Lung (tissue), 12 donors: ENCODE data around the gene ASMT. TPM values are rescaled to one million over a fixed set of nuclear protein-coding genes. Genes with fewer than 3 reads are reported as not detected.
"Not testable (repeated sequence)": the region's sequence is repeated elsewhere in the genome, so short reads cannot be mapped to it uniquely, and the experiment has no call there.

Source experiments
- ATAC-seq: fragments of 200-7000 bp; cut with Tn5 transposase; one replicate; pipeline ENCODE4 v1.9.1; 2020; ENCODE audit warnings: moderate number of reproducible peaks; ENCODE audit not compliant: insufficient read depth, low FRiP score
- DNase-seq, 3 donors: peaks; one replicate each; pipeline ENCODE4 v3.0.0-alpha.2; 2013 to 2017
- H3K27ac ChIP-seq, 2 donors: one replicate each; pipeline ENCODE4 v1.5.1; 2013; ENCODE audit warnings: mild to moderate bottlenecking in 2 of 2, moderate library complexity in 2 of 2, control low read depth in 1 of 2, inconsistent platforms in 1 of 2, low read depth in 1 of 2, low read length in 1 of 2
- H3K27me3 ChIP-seq, 3 donors: one replicate each; pipeline ENCODE4 v1.5.1; 2013; ENCODE audit warnings: low read length in 2 of 3; ENCODE audit not compliant: control insufficient read depth in 3 of 3, insufficient read depth in 3 of 3
- H3K36me3 ChIP-seq, 4 donors: one replicate each; pipeline ENCODE4 v1.5.1; 2013; ENCODE audit warnings: low read length in 4 of 4, mild to moderate bottlenecking in 1 of 4, moderate library complexity in 1 of 4; ENCODE audit not compliant: control insufficient read depth in 4 of 4, insufficient read depth in 4 of 4
- H3K4me1 ChIP-seq, 5 donors: one replicate each; pipeline ENCODE4 v1.5.1; 2013; ENCODE audit warnings: low read length in 5 of 5, mild to moderate bottlenecking in 2 of 5, moderate library complexity in 1 of 5; ENCODE audit not compliant: control insufficient read depth in 5 of 5, insufficient read depth in 5 of 5
- H3K4me3 ChIP-seq: one replicate; pipeline ENCODE4 v1.5.1; 2013; ENCODE audit warnings: mild to moderate bottlenecking, control low read depth, moderate library complexity
- H3K9ac ChIP-seq, 2 donors: one replicate each; pipeline ENCODE4 v1.5.1; 2013; ENCODE audit warnings: low read length in 2 of 2, control low read depth in 1 of 2; ENCODE audit not compliant: insufficient read depth in 1 of 2
- H3K9me3 ChIP-seq, 4 donors: one replicate each; pipeline ENCODE4 v1.5.1; 2013; ENCODE audit warnings: low read length in 3 of 4, mild to moderate bottlenecking in 1 of 4, moderate library complexity in 1 of 4; ENCODE audit not compliant: control insufficient read depth in 4 of 4, insufficient read depth in 3 of 4
- WGBS, 2 donors: extraction: QIAGEN DNeasy Blood & Tissue Kit; methylation state at CpG; one replicate each; pipeline ENCODE4 v1.1.7; 2013; 5-methylcytosine and 5-hydroxymethylcytosine counted together
- polyA plus RNA-seq, 2 donors: library from polyadenylated mRNA; stranded (reverse); fragments of 200-250 nt; gene quantifications; one replicate each; pipeline ENCODE4 v1.2.1, GENCODE V29; 2013
- total RNA-seq, 2 donors: library from RNA; depleted of rRNA in 1 of 2; stranded (reverse); fragments of >200 nt in 1 of 2; gene quantifications; one replicate each; pipeline ENCODE4 v1.2.1, GENCODE V29; 2014 to 2021
- TF ChIP-seq, protein P1 (sequence below): IDR thresholded peaks from 2 replicates; pipeline ENCODE4 v1.5.1; 2012; ENCODE audit warnings: mild to moderate bottlenecking; ENCODE audit errors: control extremely low read depth, extremely low read depth
- donor health status: control.
- donor health status: control.
- donor health status: Bipolar disorder and iron deficiency.
- donor health status: healthy.
- donor health status: DM: yes; HTN: yes; CAD: no.

The ASMT gene
- total and polyA plus RNA-seq, 4 donors: 0.09 to 0.63 (median 0.31) TPM

DNA sequence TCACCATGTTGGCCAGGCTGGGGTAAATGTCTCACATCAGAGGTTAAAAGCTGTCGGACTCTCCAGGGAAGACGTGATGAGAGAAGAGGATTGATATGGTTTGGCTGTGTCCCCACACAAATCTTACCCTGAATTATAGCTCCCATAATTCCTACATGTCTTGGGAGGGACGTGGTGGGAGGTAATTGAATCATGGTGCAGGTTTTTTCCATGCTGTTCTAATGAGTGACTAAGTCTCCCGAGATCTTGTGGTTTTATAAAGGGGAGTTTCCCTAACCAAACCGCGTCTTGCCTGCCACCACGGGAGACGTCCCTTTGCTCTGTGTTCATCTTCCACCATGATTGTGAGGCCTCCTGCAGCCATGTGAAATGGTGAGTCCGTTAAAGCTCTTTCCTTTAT lies 64.4 kb downstream of the ASMT start:
- TF ChIP-seq, protein P1, sequence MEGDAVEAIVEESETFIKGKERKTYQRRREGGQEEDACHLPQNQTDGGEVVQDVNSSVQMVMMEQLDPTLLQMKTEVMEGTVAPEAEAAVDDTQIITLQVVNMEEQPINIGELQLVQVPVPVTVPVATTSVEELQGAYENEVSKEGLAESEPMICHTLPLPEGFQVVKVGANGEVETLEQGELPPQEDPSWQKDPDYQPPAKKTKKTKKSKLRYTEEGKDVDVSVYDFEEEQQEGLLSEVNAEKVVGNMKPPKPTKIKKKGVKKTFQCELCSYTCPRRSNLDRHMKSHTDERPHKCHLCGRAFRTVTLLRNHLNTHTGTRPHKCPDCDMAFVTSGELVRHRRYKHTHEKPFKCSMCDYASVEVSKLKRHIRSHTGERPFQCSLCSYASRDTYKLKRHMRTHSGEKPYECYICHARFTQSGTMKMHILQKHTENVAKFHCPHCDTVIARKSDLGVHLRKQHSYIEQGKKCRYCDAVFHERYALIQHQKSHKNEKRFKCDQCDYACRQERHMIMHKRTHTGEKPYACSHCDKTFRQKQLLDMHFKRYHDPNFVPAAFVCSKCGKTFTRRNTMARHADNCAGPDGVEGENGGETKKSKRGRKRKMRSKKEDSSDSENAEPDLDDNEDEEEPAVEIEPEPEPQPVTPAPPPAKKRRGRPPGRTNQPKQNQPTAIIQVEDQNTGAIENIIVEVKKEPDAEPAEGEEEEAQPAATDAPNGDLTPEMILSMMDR: no peak
- ATAC-seq: no peak
- H3K36me3 ChIP-seq: no peaks in the 10 kb centered on the region
- WGBS, 2 donors: 46 to 61% methylated on average over 9 of the region's 9 CpGs
- no peak for DNase-seq
- peaks cover 0 to 5% (median 0%) of the 10 kb centered on the region in 3 donors for H3K27me3 ChIP-seq
- no peaks in the 10 kb centered on the region for H3K4me1 ChIP-seq
- no peak overlapping the region for H3K27ac ChIP-seq
- H3K4me3 ChIP-seq: no peak overlapping the region
- no peak overlapping the region for H3K9ac ChIP-seq
- no peaks in the 10 kb centered on the region for H3K9me3 ChIP-seq

DNA sequence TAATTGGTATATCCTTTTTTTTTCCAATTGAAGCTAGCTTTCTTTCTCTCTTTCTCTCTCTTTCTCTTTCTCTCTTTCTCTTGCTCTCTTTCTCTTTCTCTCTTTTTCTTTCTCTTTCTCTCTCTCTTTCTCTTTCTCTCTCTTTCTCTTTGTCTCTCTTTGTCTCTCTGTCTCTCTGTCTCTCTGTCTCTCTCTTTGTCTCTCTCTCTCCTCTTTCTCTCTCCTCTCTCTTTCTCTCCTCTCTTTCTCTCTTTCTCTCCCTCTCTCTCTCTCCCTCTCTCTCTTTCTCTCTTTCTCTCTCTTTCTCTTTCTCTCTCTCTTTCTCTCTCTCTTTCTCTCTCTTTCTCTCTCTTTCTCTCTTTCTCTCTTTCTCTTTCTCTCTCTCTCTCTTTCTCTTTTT lies 66.6 kb downstream of the ASMT start:
- H3K4me3 ChIP-seq: no peak overlapping the region
- H3K4me1 ChIP-seq: no peaks in the 10 kb centered on the region
- H3K27me3 ChIP-seq: peaks cover 0 to 5% (median 0%) of the 10 kb centered on the region in 3 donors
- no peak overlapping the region for H3K27ac ChIP-seq
- TF ChIP-seq, protein P1: no peak
- H3K9me3 ChIP-seq: no peaks in the 10 kb centered on the region
- DNase-seq (no peak), ATAC-seq (no peak)
- H3K36me3 ChIP-seq: no peaks in the 10 kb centered on the region
- H3K9ac ChIP-seq: no peak overlapping the region

DNA sequence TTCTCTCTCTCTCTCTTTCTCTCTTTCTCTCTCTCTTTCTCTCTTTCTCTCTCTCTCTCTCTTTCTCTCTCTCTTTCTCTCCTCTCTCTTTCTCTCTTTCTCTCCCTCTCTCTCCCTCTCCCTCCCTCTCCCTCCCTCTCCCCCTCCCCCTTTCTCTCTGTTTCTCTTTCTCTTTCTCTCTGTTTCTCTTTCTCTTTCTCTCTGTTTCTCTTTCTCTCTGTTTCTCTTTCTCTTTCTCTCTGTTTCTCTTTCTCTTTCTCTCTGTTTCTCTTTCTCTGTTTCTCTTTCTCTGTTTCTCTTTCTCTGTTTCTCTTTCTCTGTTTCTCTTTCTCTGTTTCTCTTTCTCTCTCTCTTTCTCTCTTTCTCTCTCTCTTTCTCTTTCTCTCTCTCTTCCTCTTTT lies 67.0 kb downstream of the ASMT start:
- not testable (repeated sequence) for H3K27me3 ChIP-seq, H3K9ac ChIP-seq, ATAC-seq, H3K36me3 ChIP-seq, H3K27ac ChIP-seq, H3K4me1 ChIP-seq, H3K4me3 ChIP-seq, DNase-seq, H3K9me3 ChIP-seq

DNA sequence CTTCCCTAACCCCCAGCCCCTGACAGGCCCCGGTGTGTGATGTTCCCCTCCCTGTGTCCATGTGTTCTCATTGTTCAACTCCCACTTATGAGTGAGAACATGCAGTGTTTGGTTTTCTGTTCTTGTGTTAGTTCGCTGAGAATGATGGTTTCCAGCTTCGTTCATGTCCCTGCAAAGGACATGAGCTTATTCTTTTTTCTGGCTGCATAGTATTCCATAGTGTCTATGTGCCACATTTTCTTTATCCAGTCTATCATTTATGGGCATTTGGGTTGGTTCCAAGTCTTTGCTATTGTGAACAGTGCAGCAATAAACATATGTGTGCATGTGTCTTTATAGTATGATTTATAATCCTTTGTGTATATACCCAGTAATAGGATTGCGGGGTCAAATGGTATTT lies 67.6 kb downstream of the ASMT start:
- ATAC-seq, H3K4me3 ChIP-seq, H3K9ac ChIP-seq, H3K27ac ChIP-seq, DNase-seq, H3K27me3 ChIP-seq, H3K4me1 ChIP-seq, H3K9me3 ChIP-seq, H3K36me3 ChIP-seq: not testable (repeated sequence)
- WGBS, 2 donors: 87 to 92% methylated on average over 4 of the region's 4 CpGs

DNA sequence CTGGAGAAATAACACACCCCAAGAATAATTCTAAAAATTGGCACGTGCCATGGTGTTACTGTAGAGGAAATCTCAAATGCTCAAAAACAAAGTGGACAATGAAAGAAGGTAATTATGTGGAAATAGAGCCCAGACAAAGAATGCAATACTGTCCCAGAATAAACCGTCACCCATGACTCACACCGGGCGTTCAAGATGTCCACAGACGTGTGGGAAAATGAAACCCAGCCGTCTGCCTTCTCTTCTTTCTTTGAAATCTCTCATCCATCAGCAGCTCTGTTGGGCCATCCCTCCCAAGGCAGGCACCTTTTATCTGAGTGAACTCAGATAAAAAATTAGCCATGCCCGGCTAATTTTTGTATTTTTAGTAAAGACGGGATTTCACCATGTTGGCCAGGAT lies 70.0 kb downstream of the ASMT start:
- not testable (repeated sequence) for H3K36me3 ChIP-seq, ATAC-seq, H3K4me3 ChIP-seq, H3K27me3 ChIP-seq, H3K4me1 ChIP-seq, H3K27ac ChIP-seq, DNase-seq, H3K9ac ChIP-seq, H3K9me3 ChIP-seq
- 81 to 87% methylated on average over 3 of the region's 8 CpGs for WGBS, 2 donors

DNA sequence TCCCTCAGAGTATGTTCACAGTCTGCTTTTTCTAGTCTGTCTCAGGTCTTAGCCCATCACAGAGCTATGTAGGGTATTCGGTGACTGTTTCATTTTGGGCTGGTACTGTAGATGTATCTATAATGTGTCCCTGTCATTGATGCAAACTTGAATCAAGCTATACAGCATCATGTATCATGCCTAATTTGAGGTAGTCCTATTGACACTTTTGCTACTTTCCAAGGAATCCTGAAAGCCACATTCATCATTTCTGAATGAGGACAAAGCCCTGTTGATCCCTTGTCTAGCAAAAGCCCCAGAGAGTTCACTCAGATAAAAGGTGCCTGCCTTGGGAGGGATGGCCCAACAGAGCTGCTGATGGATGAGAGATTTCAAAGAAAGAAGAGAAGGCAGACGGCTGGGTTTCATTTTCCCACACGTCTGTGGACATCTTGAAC lies 70.6 kb downstream of the ASMT start:
- H3K9me3 ChIP-seq, H3K27me3 ChIP-seq, H3K27ac ChIP-seq, DNase-seq, H3K36me3 ChIP-seq, H3K4me1 ChIP-seq, ATAC-seq, H3K4me3 ChIP-seq, H3K9ac ChIP-seq: not testable (repeated sequence)
- 92 to 98% methylated on average over 1 of the region's 3 CpGs for WGBS, 2 donors
